Bladder microvascular endothelial cell (primary cell): ENCODE results near the gene SLC35G4. TPM values are rescaled to one million over a fixed set of nuclear protein-coding genes. Genes with fewer than 3 reads are reported as not detected.

Source experiments
- total RNA-seq: library from RNA; depleted of rRNA; stranded (reverse); fragments of >200 nt; gene quantifications from 2 replicates; pipeline ENCODE4 v1.2.3, GENCODE V29; 2014

The SLC35G4 gene
- total RNA-seq: not detected in 2 replicates

GRCh38 chr18:11609488-11609887, at the start of gene SLC35G4:
SLC35G4 (plus strand) TSS chr18:11609596; CDS start chr18:11609596, 0 bp downstream.

Other genes with a start within 250 kb of the SLC35G4 start
- gene GNAL, start 79.7 kb downstream of the SLC35G4 start, total RNA-seq: 0.13 TPM in 1 of 2 replicates, not detected in the other
- 47.8 and 83.2 TPM in 2 replicates for gene CHMP1B, start 241.8 kb downstream of the SLC35G4 start, total RNA-seq